Measurements from ENCODE around the gene INHBE.

INHBE gene

GRCh38 chr12:57461917-57462250 lies 6.8 kb downstream of the INHBE start:
- Histone ChIP-seq H3K27ac (peak overlapping the region in 6 of 11 experiments; percentile 17 to 56 (median 30); a peak in 6 of 22 replicates), H4K20me1 (peaks cover 0 to 16% (median 0%) of the 10 kb centered on the region in 11 experiments; a peak in 6 of 22 replicates), H3K4me2 (peak overlapping the region; percentile 89 to 100 (median 99)), H3K9me3 (replicated peaks in 1 of 11) (no peaks in the 10 kb centered on the region), H3K27me3 (peaks cover 7 to 22% (median 18%) of the 10 kb centered on the region in 11 experiments), H3K36me3 (no peaks in the 10 kb centered on the region), H3K9ac (peak overlapping the region; percentile 54 to 76 (median 71)), H3K4me1 (peaks cover 42 to 70% (median 54%) of the 10 kb centered on the region in 10 experiments), H3K4me3 (peak overlapping the region; percentile 56 to 75 (median 69))
- TF ChIP-seq Cebpa-rat (IDR thresholded peaks at IDR 0.05): no peak

GRCh38 chr12:57462251-57462911 lies 7.3 kb downstream of the INHBE start:
- Histone ChIP-seq H3K27ac (peak overlapping the region in 8 of 11 experiments; percentile 34 to 61 (median 49); a peak in 10 of 22 replicates), H3K4me1 (peaks cover 39 to 66% (median 51%) of the 10 kb centered on the region in 10 experiments)

GRCh38 chr12:57462912-57463253 lies 7.8 kb downstream of the INHBE start:
- H3K9ac ChIP-seq: peak overlapping the region in 2 of 11 experiments; percentile 14 to 76; a peak in 2 of 22 replicates
- TF ChIP-seq Cebpa-rat (IDR thresholded peaks at IDR 0.05): no peak
- no peak overlapping the region; a peak in 1 of 22 replicates for H3K27ac ChIP-seq
- H3K9me3 ChIP-seq (replicated peaks in 1 of 11): no peaks in the 10 kb centered on the region
- peak overlapping the region in 4 of 10 experiments; percentile 56 to 75 (median 61); a peak in 7 of 20 replicates for H3K4me3 ChIP-seq
- H3K4me1 ChIP-seq: peaks cover 34 to 61% (median 46%) of the 10 kb centered on the region in 10 experiments
- peaks cover 0 to 7% (median 0%) of the 10 kb centered on the region in 11 experiments; a peak in 3 of 22 replicates for H3K36me3 ChIP-seq
- peak overlapping the region; percentile 89 to 100 (median 99); a peak in 21 of 22 replicates for H3K4me2 ChIP-seq
- peaks cover 0 to 26% (median 1%) of the 10 kb centered on the region in 11 experiments; a peak in 7 of 22 replicates for H4K20me1 ChIP-seq
- peaks cover 7 to 22% (median 18%) of the 10 kb centered on the region in 11 experiments for H3K27me3 ChIP-seq

More at GRCh38 chr12:57462251-57462911, 7.3 kb downstream of the INHBE start:
- Histone ChIP-seq H4K20me1 (peaks cover 0 to 20% (median 0%) of the 10 kb centered on the region in 11 experiments; a peak in 7 of 22 replicates), H3K4me3 (peak overlapping the region; percentile 56 to 75 (median 69)), H3K36me3 (peaks cover 0 to 2% (median 0%) of the 10 kb centered on the region in 11 experiments; a peak in 2 of 22 replicates), H3K27me3 (peaks cover 7 to 22% (median 18%) of the 10 kb centered on the region in 11 experiments), H3K4me2 (peak overlapping the region; percentile 89 to 100 (median 99)), H3K9ac (peak overlapping the region; percentile 54 to 76 (median 71)), H3K9me3 (replicated peaks in 1 of 11) (no peaks in the 10 kb centered on the region)
- TF ChIP-seq Cebpa-rat (IDR thresholded peaks at IDR 0.05): no peak

GRCh38 chr12:57464569-57464968 lies 9.5 kb downstream of the INHBE start:
- Histone ChIP-seq H3K4me3 (no peak overlapping the region), H3K4me1 (peaks cover 23 to 57% (median 37%) of the 10 kb centered on the region in 10 experiments), H4K20me1 (peaks cover 0 to 42% (median 6%) of the 10 kb centered on the region in 11 experiments; a peak in 10 of 22 replicates), H3K27me3 (peaks cover 7 to 22% (median 18%) of the 10 kb centered on the region in 11 experiments), H3K4me2 (0 out of 22 replicates have a peak overlapping the region, but pooled peaks of 1 of the 11 experiments have one; percentile 99), H3K27ac (no peak overlapping the region), H3K9me3 (replicated peaks in 1 of 11) (no peaks in the 10 kb centered on the region), H3K9ac (no peak overlapping the region), H3K36me3 (peaks cover 0 to 24% (median 8%) of the 10 kb centered on the region in 11 experiments; a peak in 16 of 22 replicates)
- TF ChIP-seq Cebpa-rat (IDR thresholded peaks at IDR 0.05): no peak

DNA sequence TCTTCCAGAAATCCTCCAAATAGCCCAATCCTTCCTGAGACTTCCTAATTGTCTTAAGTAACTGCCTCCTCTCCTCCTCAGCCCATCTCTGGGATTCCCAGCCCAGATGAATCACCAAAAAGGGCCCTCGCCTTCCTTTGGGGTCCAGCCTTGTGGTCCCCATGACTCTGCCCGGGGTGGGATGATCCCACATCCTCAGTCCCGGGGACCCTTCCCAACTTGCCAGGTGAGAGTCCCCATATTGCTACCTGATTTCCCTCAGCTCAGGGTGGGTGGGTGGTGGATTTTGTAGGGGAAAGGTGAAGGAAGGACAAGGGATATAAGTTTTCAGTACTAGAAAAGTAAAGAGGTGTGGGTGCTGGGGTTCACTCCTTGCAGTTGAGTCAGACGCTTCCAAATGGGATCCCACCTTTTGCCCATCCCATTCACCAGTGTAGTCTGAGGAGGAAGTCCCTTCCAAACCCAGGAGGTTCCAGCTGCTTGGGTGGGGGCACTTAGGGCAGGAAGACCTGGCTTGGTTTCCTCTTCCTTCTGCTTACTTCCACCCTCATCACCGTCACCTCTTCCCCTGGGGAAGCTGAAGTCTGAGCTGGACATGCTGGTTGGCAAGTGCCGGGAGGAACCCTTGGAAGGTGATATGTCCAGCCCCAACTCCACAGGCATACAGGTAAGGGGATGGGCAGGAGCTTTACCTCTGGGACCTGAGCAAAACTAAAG lies 10.1 kb downstream of the INHBE start:
- H4K20me1 ChIP-seq: peaks cover 0 to 49% (median 6%) of the 10 kb centered on the region in 11 experiments; a peak in 10 of 22 replicates
- peak overlapping the region in 6 of 11 experiments; percentile 5 to 27 (median 10); a peak in 4 of 22 replicates for H3K4me2 ChIP-seq
- no peak overlapping the region for H3K9ac ChIP-seq
- peaks cover 23 to 63% (median 38%) of the 10 kb centered on the region in 10 experiments for H3K4me1 ChIP-seq
- H3K27ac ChIP-seq: no peak overlapping the region
- H3K9me3 ChIP-seq (replicated peaks in 1 of 11): no peaks in the 10 kb centered on the region
- no peak for TF ChIP-seq Cebpa-rat (IDR thresholded peaks at IDR 0.05)
- no peak overlapping the region for H3K4me3 ChIP-seq
- H3K36me3 ChIP-seq: peaks cover under 1 to 30% (median 14%) of the 10 kb centered on the region in 11 experiments; a peak in 19 of 22 replicates
- peaks cover 7 to 20% (median 17%) of the 10 kb centered on the region in 11 experiments for H3K27me3 ChIP-seq

GRCh38 chr12:57465747-57466505 lies 10.8 kb downstream of the INHBE start:
- TF ChIP-seq Cebpa-rat (IDR thresholded peaks at IDR 0.05): no peak
- Histone ChIP-seq H3K36me3 (peaks cover 8 to 38% (median 21%) of the 10 kb centered on the region in 11 experiments; a peak in 19 of 22 replicates), H3K4me2 (peak overlapping the region in 7 of 11 experiments; percentile 5 to 27 (median 12); a peak in 5 of 22 replicates)

DNA sequence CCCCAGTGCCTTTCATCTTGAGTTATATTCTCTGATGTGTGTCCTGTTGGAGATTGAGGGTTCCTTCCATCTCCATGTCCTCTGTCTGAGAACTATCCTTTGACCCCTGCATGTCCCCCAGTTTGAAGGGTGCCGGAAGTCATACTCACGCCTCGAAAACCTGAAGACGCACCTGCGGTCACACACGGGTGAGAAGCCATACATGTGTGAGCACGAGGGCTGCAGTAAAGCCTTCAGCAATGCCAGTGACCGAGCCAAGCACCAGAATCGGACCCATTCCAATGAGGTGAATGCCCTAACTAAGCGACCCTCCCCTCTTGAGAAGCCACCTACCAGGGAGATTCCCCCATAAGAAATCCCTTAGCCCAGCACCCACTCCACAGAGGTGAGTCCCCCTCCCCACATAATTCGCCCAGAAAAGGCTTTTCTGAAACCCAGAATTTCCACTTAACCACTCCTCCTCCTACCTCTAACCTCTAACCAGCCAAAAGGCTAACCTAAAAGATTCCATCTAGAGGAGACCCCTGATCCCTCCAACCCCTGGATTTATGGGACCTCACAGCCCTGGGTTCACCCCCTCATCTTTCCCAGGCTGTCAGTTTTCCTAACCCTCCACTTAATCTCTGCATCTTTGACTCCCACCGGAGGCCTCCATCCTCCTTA lies 12.2 kb downstream of the INHBE start:
- H3K4me3 ChIP-seq: no peak overlapping the region
- H3K9ac ChIP-seq: no peak overlapping the region
- H3K27ac ChIP-seq: no peak overlapping the region
- no peaks in the 10 kb centered on the region for H3K9me3 ChIP-seq (replicated peaks in 1 of 11)
- no peak overlapping the region for H3K4me2 ChIP-seq
- H4K20me1 ChIP-seq: peaks cover 0 to 70% (median 0%) of the 10 kb centered on the region in 11 experiments; a peak in 8 of 22 replicates
- peaks cover 8 to 52% (median 35%) of the 10 kb centered on the region in 11 experiments; a peak in 19 of 22 replicates for H3K36me3 ChIP-seq
- H3K4me1 ChIP-seq: peaks cover 10 to 72% (median 25%) of the 10 kb centered on the region in 10 experiments
- no peaks in the 10 kb centered on the region; a peak in 1 of 22 replicates for H3K27me3 ChIP-seq
- no peak for TF ChIP-seq Cebpa-rat (IDR thresholded peaks at IDR 0.05)

More at GRCh38 chr12:57465747-57466505, 10.8 kb downstream of the INHBE start:
- peaks cover 0 to 56% (median 4%) of the 10 kb centered on the region in 11 experiments; a peak in 10 of 22 replicates for H4K20me1 ChIP-seq
- peaks cover 15 to 63% (median 33%) of the 10 kb centered on the region in 10 experiments for H3K4me1 ChIP-seq
- peaks cover 4 to 12% (median 9%) of the 10 kb centered on the region in 11 experiments for H3K27me3 ChIP-seq
- H3K9me3 ChIP-seq (replicated peaks in 1 of 11): no peaks in the 10 kb centered on the region
- no peak overlapping the region for H3K4me3 ChIP-seq
- no peak overlapping the region for H3K27ac ChIP-seq
- H3K9ac ChIP-seq: no peak overlapping the region
